ES-I3 (cell line): Measurements from ENCODE around the gene TNFSF4.

Experiments used
- H3K36me3 ChIP-seq: 2 replicates; pipeline ENCODE4 v1.6.1; 2013; ENCODE audit warnings: mild to moderate bottlenecking, low read length, control low read depth, moderate library complexity; ENCODE audit not compliant: insufficient read depth
- H3K4me1 ChIP-seq: 2 replicates; pipeline ENCODE4 v1.6.1; 2013; ENCODE audit warnings: mild to moderate bottlenecking, control low read depth, low read length; ENCODE audit not compliant: insufficient read depth
- H3K9ac ChIP-seq: 2 replicates; pipeline ENCODE4 v1.6.1; 2013; ENCODE audit warnings: low read depth, mild to moderate bottlenecking, low read length, moderate library complexity
- H3K9me3 ChIP-seq: 2 replicates; pipeline ENCODE4 v1.6.1; 2013; ENCODE audit warnings: mild to moderate bottlenecking, low read length, moderate library complexity; ENCODE audit not compliant: control insufficient read depth, insufficient read depth

The TNFSF4 gene

DNA sequence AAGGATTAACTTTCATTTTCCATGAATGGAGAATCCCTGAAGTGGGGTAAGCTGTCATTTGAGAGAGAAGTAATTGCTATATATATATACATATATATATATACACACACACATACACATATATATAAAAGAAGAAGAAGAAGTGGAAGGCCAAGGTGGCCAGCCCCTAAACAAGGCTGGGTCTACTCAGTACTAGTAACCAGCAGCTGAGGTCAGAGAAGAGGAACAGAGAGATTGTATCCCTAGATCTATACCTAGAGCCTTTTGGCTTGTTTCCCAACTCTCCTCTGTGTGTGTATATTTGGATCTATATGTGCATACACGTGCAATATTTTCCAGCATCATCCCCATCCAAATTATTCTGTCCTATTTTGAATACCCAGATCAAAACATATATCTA is 5.2 kb downstream of the TNFSF4 start:
- Histone ChIP-seq H3K9ac (no peak overlapping the region), H3K4me1 (peaks cover 7% of the 10 kb centered on the region), H3K36me3 (no peaks in the 10 kb centered on the region), H3K9me3 (no peaks in the 10 kb centered on the region)

- Histone ChIP-seq H3K4me1 (no peaks in the 10 kb centered on the region), H3K36me3 (no peaks in the 10 kb centered on the region), H3K9ac (no peak overlapping the region), H3K9me3 (no peaks in the 10 kb centered on the region; the same call in 1 of the 2 replicates)
These were observed 11.5 kb downstream of the TNFSF4 start for GRCh38 chr1:173195596-173196088.

DNA sequence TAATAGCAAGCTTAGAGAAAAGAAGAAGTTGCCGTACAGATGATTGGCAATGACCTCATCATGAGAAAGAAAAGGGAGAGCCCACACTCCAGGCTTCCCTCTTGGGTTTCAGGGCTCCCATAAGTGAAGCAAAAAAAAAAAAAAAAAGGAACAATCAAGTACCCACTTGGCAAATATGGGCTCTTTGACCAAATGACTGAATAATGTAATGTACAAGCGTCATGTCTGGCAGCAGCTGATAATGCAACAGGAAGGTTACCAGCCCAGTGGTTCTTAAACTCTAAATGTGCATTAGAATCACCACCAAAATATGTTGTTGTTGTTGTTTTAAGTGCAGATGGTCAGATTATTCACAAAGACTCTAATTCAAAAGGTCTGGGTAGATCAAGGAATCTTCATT is 13.5 kb downstream of the TNFSF4 start:
- Histone ChIP-seq H3K4me1 (no peaks in the 10 kb centered on the region), H3K9me3 (no peaks in the 10 kb centered on the region; the same call in 1 of the 2 replicates), H3K36me3 (no peaks in the 10 kb centered on the region), H3K9ac (no peak overlapping the region)

GRCh38 chr1:173191011-173191705 is 16.0 kb downstream of the TNFSF4 start:
- H3K9me3 ChIP-seq: no peaks in the 10 kb centered on the region; the same call in 1 of the 2 replicates
- no peaks in the 10 kb centered on the region for H3K4me1 ChIP-seq
- H3K9ac ChIP-seq: no peak overlapping the region

DNA sequence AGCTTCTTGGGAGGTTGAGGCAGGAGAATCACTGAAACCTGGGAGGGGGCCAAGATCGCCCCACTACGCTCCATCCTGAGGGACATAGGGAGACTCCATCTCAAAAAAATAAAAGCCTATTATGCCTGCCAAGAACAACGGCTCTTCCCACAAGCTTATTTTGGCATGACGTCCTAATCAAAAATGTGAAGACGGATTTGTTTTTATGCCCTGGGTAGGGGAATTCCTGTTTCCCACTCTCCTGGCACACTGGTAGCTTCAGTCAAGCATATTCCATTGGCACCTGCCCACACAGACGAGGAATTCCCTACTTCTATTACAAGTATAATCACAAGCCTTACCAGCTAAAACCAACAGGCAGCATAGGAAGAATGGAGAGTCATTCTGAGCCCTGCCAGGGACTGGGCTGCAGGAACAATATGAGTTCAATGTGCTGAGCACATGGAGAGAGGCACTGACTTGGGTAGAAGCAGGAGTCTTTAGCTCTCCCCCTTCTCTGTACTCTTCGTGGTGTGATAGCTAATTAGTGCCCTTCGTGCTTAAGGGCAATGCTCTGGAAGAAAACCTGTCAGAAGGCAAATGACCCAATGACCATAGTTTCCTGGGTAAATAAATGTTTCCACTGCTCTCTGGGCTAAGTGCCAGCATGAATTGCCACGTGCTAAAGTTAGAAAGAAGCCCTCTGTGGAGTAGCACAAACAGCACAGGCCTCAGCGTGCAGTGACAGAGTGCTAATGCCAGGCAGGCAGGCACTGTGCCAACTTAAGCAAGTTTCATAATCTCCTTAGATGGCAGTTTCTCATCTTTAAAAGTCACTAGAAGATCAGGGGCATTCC is 16.8 kb downstream of the TNFSF4 start:
- Histone ChIP-seq H3K4me1 (no peaks in the 10 kb centered on the region), H3K9me3 (no peaks in the 10 kb centered on the region; the same call in 1 of the 2 replicates), H3K36me3 (no peaks in the 10 kb centered on the region), H3K9ac (no peak overlapping the region)

More at GRCh38 chr1:173191011-173191705, 16.0 kb downstream of the TNFSF4 start:
- H3K36me3 ChIP-seq: no peaks in the 10 kb centered on the region

GRCh38 chr1:173187671-173188237 is 19.4 kb downstream of the TNFSF4 start:
- H3K36me3 ChIP-seq: no peaks in the 10 kb centered on the region
- H3K9me3 ChIP-seq: no peaks in the 10 kb centered on the region; the same call in 1 of the 2 replicates
- H3K4me1 ChIP-seq: no peaks in the 10 kb centered on the region
- H3K9ac ChIP-seq: no peak overlapping the region

DNA sequence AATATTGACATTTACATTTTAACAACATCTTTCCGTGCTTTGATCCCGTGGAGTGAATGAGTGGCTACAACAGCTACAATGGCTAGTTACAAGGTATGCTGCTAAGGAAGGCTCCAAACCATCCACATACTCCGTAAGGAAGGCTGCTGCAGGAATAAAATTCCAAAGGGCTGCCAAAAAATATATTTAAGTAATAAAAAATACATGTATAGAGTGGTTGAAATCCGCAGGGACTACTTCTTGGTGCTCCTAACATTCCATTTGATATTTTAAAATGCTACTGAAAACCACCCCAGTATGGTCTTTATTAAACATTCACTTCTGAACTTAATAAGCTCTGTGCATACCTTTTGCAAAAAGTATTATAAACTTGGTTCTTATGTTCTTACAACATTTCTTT is 25.3 kb downstream of the TNFSF4 start:
- Histone ChIP-seq H3K9me3 (no peaks in the 10 kb centered on the region), H3K9ac (no peak overlapping the region), H3K4me1 (no peaks in the 10 kb centered on the region), H3K36me3 (no peaks in the 10 kb centered on the region)

GRCh38 chr1:173176246-173176645 is 30.9 kb downstream of the TNFSF4 start:
- Histone ChIP-seq H3K9ac (no peak overlapping the region), H3K36me3 (no peaks in the 10 kb centered on the region), H3K9me3 (no peaks in the 10 kb centered on the region), H3K4me1 (no peaks in the 10 kb centered on the region)

DNA sequence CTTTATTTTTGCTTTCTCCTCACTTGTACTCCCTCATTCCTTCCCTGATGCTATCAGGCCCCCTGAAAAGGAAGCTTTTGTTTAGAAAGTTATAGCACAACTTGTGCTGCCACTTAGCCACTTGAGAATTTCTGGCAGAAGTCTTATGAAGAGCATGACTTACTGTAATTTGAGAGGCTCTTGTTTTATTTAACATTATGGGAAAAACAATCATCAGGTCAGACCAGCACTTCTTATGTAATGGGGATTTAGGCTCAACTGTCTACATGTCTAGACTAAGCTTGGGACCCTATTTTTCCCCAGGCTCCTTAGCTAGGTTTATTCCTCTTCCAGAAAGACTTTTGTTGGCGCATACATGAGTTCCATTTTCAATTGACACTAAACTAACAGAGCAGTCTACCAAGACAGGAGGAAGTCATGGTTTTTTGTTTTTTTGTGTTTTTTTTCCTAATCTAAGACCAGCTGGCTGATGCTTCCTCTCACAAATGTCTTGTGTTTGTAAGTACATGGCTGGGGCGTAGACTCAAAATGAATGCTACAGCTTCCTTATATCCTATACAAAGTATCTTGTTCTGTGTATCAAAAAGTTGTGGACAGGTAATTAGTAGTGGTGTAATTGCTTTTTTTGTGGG is 31.5 kb downstream of the TNFSF4 start:
- no peaks in the 10 kb centered on the region for H3K9me3 ChIP-seq
- H3K36me3 ChIP-seq: no peaks in the 10 kb centered on the region
- H3K4me1 ChIP-seq: no peaks in the 10 kb centered on the region
- no peak overlapping the region for H3K9ac ChIP-seq

DNA sequence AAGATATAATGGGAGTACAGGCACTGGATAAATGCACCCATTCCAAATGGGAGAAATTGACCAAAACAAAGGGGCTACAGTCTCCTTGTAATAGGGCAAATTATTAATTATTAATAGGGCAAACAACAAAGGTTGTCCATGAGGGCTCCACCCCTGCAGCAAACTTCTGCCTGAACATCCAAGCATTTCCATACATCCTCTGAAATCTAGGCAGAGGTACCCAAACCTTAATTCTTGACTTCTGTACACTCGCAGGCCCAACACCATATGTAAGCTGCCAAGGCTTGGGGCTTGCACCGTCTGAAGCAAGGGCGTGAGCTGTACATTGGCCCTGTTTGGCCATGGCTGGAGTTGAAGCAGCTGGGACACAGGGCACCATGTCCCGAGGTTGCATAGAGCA is 33.7 kb downstream of the TNFSF4 start:
- H3K4me1 ChIP-seq: no peaks in the 10 kb centered on the region
- no peak overlapping the region for H3K9ac ChIP-seq
- no peaks in the 10 kb centered on the region for H3K9me3 ChIP-seq
- no peaks in the 10 kb centered on the region for H3K36me3 ChIP-seq

DNA sequence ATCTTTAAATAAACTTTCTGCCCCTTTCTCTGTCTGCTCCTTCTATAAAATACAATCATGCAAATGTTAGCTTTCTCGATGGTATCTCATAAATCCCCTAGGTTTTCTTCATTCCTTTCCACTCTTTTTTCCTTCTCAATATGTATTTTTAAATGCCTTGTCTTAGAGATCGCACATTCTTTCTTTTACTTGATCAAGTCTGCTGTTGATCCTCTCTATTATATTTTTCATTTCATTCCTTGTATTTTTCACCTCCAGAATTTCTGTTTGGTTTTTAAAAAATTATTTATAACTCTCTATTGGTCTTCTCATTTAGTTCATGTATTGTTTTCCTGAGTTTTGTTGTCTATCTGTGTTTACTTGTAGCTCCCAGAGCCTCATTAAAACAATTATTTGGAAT is 36.0 kb downstream of the TNFSF4 start:
- Histone ChIP-seq H3K4me1 (no peaks in the 10 kb centered on the region), H3K9me3 (no peaks in the 10 kb centered on the region; the same call in 1 of the 2 replicates)

GRCh38 chr1:173168941-173169340 is 38.2 kb downstream of the TNFSF4 start:
- no peaks in the 10 kb centered on the region for H3K36me3 ChIP-seq
- H3K9me3 ChIP-seq: no peaks in the 10 kb centered on the region; the same call in 1 of the 2 replicates
- no peaks in the 10 kb centered on the region for H3K4me1 ChIP-seq
- H3K9ac ChIP-seq: no peak overlapping the region

More for the DNA sequence above, 36.0 kb downstream of the TNFSF4 start:
- no peaks in the 10 kb centered on the region for H3K36me3 ChIP-seq
- no peak overlapping the region for H3K9ac ChIP-seq

DNA sequence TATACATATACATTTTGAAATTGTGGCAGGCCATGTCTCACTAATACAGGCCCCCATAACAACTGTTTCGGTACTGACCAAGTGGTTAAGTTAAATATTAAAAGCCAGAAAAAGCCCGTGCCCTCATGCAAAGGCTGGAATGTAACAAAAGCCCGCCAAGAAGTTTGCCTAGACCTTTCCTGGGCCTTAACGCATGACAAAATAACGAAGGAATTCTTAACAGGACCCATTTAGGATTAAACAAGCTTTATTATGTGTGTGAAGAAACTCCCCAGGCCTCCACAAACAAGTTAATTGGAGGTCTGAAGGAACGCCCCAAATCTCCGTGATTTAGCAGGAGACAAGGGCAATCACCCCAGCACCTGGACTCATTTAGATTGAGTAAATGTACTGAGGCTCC is 42.4 kb downstream of the TNFSF4 start:
- Histone ChIP-seq H3K4me1 (no peaks in the 10 kb centered on the region), H3K9ac (no peak overlapping the region), H3K9me3 (no peaks in the 10 kb centered on the region; the same call in 1 of the 2 replicates), H3K36me3 (no peaks in the 10 kb centered on the region)

DNA sequence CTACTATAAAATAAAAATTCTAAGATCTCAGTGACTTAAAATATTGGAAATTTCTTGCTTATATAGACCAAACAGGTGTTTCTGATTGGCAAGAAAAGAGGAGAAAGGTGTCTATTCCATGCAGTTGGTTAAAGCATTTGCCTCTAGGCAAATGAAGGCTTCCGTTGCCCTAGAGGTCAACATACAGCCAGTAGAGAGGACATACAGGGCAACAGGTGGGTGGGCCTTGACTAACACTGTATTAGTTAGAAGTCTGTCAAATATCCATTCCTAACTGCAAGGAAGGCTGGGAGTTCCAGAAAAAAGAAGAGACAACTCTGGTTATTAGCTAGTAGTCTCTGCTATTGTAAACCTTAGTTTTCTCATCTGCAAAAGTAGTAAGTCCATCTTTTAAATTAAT is 43.0 kb downstream of the TNFSF4 start:
- H3K9me3 ChIP-seq: no peaks in the 10 kb centered on the region; the same call in 1 of the 2 replicates
- no peaks in the 10 kb centered on the region for H3K4me1 ChIP-seq
- no peak overlapping the region for H3K9ac ChIP-seq
- H3K36me3 ChIP-seq: no peaks in the 10 kb centered on the region
